GM19372 (cell line): ENCODE data around the gene TMEM259.

Source experiments
- ATAC-seq: cut with Tn5 transposase; IDR thresholded peaks from one replicate; pipeline ENCODE4 v1.9.1; 2021; ENCODE audit warnings: mild to moderate bottlenecking, low read depth, moderate library complexity; ENCODE audit not compliant: unreplicated experiment

TMEM259 gene

DNA sequence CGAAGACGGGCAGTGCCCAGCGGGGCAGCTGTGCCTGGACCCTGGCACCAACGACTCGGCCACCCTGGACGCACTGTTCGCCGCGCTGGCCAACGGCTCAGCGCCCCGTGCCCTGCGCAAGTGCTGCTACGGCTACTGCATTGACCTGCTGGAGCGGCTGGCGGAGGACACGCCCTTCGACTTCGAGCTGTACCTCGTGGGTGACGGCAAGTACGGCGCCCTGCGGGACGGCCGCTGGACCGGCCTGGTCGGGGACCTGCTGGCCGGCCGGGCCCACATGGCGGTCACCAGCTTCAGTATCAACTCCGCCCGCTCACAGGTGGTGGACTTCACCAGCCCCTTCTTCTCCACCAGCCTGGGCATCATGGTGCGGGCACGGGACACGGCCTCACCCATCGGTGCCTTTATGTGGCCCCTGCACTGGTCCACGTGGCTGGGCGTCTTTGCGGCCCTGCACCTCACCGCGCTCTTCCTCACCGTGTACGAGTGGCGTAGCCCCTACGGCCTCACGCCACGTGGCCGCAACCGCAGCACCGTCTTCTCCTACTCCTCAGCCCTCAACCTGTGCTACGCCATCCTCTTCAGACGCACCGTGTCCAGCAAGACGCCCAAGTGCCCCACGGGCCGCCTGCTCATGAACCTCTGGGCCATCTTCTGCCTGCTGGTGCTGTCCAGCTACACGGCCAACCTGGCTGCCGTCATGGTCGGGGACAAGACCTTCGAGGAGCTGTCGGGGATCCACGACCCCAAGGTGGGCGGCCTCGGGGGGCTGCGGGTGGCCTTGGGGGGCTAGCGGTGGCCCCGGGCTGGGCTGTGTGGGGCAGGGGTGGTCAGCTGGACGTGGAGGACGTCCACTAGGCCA, 15.9 kb downstream of the TMEM259 start:
- ATAC-seq: no peak

DNA sequence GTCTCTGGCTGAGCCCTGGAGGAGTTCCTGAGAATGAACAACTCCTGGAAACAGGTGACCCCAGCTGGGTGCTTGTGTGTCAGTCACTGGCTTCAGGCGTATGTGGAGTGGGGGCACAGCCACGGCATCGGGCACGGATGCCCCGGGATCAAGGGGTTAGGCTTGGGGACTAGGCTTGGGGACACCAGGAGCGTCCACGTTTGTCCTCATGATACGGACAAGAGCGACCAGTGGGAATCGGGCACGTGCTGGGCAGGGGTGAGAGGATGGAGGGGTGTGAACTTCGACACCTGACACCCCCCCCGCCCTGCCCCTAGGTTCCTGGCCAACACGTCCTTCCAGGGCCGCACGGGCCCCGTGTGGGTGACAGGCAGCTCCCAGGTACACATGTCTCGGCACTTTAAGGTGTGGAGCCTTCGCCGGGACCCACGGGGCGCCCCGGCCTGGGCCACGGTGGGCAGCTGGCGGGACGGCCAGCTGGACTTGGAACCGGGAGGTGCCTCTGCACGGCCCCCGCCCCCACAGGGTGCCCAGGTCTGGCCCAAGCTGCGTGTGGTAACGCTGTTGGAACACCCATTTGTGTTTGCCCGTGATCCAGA, 16.6 kb downstream of the TMEM259 start:
- no peak for ATAC-seq

DNA sequence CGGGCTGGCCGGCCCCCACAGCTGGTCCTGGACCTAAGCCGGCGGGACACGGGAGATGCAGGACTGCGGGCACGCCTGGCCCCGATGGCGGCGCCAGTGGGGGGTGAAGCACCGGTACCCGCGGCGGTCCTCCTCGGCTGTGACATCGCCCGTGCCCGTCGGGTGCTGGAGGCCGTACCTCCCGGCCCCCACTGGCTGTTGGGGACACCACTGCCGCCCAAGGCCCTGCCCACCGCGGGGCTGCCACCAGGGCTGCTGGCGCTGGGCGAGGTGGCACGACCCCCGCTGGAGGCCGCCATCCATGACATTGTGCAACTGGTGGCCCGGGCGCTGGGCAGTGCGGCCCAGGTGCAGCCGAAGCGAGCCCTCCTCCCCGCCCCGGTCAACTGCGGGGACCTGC, 17.6 kb downstream of the TMEM259 start:
- ATAC-seq: no peak

DNA sequence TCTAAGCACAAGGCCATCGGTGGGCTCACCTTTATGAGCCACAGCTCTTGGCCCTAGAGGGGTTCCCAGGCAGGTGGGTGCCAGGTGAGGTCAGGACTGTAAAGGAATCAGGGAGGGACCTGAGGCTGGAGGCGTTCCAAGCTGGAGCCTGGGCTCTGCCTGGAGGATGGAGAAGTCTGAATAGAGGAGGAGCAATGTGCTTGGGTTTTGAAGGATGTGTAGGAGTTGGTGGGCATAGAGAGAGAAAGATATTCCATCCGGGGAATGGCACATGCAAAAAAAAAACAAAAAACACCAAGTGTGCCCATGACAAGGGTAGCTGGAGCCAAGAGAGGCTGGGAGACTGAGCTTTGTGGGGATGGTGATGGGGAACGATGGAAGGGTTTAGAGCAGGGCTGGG, 18.3 kb downstream of the TMEM259 start:
- no peak for ATAC-seq

DNA sequence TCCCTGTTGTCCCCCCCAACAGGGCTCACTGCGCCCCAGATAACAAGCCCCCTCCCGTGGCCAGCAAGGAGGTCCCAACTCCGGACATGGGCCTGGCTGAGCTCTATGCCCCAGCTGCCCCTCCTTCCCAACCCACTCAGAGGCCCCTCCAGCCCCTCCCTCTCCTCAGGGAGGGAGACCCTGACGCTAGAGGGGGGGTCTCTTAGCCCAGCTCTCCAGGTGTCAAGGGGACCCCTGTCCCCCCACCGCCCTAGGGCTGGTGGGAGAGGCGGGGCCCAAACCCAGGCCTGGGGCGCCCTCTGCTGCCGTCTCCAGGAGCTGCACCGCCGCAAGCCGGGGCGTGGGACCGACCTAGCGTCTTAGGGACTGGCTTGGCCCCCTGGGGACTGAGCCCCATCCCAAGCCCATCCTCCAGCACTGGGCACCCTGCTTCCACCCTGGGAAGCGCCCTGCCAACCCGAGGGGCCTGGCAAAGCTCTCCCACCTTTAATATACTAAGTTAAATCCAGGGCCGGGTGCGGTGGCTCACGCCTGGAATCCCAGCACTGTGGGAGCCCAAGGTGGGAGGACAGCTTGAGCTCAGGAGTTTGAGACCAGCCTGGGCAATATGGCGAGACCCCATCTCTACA, 19.3 kb downstream of the TMEM259 start:
- no peak for ATAC-seq

DNA sequence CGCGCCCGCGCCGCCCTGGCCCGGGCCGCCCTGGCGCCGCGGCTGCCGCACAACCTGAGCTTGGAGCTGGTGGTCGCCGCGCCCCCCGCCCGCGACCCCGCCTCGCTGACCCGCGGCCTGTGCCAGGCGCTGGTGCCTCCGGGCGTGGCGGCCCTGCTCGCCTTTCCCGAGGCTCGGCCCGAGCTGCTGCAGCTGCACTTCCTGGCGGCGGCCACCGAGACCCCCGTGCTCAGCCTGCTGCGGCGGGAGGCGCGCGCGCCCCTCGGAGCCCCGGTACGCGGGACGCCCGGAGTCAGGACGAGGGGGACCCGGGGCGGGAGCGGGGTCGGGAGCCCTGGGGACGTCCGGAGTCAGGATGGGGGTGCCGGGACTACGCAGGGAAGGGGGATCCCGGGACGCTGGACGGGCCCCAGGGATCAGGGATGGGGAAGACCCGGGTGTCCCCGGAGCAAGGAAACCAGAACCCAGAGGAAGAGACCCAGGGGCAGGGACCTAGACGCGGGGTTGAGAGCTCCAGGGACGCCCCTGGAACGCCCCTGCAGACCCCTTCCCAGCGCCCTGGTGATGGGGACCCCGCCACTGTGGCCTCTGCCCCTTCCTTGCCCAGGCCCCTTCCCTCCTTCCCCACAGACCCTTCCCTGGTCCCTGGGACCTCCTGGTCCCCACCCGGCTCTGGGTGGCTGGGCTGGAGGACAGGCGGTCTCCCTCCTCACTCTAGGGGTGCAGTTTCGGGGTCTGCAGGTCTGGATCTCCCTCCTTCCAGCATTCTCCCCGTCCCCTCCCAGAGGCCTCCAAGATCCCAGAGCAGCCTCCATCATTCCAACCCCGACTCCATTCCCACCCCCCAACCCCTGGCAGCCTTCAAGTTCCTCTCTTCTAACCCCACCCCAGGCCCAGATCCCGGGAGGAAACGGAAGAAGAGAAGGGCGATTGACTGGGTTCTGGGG, 20.1 kb downstream of the TMEM259 start:
- no peak for ATAC-seq

DNA sequence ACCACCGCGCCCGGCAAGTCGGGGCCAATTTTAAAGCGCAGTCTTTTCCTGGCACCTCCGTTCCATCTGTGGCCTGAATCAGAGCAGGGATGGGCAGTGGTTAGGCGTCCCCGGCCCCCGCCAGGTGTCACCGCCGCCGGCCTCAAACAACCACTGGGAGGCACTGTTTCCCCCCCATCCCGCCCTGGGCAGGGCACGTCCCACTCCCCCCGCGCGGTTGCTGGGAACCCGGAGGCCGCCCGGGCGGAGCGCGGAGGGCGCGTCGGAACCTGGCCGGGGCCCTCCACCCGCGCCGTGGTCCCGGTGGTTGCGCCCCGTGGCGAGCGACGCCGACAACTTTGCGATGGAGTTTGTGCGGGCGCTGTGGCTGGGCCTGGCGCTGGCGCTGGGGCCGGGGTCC, 20.8 kb downstream of the TMEM259 start, which contains the start of gene GRIN3B:
GRIN3B (plus strand) TSS at position 325 of the 400 bp plus-strand sequence; CDS start at position 344, 19 bp downstream.
- ATAC-seq: no peak

DNA sequence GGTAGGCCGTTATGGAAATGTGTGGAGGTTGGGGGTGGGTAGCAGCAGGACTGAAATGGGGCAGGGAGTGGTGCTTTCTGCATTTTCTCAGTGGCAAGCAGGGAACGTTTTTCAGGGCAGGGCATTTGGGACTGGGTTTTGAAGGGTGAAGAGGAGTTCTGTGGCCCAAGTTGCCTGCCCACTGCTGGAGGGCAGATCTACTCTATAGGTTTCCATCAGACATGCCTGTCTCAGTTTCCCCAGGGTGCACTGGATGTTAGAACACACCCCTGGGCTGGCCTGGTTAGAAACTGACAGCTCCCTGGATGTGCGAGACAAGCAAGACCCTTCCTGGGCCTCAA, 21.6 kb downstream of the TMEM259 start:
- ATAC-seq: no peak

DNA sequence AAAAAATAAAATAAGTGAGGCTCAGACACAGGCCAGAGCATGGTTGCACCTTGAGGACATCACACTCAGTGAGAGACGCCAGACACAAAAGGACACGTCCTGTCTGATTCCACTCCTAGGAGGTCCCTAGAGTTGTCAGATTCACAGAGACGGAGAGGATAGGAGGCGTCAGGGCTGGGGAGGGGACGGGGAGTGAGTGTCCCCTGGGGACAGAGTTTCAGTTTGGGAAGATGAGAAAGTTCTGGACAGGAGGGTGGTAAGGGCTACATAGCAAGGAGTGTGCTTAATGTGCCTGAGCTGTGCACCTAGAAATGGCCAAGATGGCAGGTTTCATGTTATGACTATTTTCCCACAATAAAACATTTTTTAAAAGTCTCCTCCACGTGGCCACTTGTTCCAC, 22.9 kb downstream of the TMEM259 start:
- no peak for ATAC-seq

DNA sequence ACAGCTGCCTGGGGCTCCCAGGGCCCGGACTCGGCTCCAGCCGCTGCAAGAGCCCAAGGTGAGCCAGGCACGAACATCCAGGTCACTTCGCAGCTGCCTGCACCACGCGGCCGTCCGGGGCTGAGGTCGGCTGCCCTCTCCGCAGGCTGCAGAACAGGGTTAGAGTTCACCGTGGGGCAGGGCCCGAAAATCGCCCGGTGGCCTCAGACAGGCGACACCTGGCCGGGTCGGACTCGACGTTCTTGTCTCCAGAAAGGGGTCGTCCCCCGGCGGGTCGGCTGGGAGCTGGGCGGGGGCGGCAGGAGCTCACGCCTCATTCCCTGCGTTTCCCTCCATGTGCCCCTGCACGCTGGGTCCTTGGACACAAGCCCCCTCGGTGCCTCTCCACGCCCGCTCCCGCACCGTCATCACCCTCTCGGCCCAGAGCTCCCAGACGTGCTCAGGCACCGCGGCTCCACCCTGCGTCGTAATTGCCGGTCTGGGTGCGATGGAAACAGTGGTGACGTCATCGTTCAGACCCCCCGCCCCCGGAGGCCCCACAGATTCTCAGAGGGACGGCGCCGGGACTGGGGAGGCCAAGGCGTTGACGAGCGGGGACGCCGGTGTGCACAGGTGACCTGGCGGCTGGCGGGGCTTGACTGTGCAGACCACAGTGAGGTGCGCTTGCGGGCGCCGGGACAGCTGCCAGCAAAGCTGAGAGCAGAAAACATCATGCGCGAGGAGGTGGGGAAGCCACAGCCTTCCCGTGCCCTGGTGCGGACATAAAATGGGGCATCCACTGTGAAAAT, 24.7 kb downstream of the TMEM259 start:
- ATAC-seq: no peak

DNA sequence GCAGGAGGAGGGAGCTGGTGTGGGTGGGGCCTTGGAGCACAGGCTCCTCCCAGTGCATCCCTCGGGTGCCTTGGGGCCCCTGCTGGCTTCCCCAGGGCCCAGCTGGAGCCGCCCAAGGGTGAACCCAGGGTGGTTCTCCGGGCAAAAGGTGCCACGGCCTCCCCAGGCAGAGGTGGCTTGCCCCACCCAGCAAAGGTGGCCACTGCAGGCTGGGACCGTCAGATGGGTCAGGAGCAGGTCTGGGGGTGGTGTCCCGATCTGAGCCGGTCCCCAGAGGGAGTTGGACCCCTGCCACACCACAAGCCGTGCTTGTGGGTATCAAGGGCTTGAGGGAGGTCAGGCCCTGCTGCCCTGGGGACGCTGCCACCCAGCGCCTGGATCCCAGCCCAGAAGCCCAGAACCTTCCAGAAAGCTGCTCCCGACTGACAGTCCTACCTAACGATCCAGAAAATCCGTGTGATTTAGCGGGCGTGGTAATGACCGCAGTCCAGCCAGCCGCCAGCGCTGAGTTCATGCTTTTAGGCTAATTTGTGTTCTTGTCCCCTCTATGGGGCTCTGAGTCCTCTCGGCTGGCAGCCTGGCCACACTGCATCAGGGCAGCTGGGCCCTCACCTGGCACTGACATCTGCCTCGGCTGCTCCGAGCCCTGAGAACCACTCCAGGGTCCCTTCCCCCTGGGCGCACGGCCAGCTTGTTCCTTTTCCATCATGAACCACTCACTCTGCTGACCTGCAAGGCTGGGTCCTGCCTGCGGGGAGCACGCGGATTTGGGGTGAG, 25.7 kb downstream of the TMEM259 start:
- ATAC-seq: no peak

DNA sequence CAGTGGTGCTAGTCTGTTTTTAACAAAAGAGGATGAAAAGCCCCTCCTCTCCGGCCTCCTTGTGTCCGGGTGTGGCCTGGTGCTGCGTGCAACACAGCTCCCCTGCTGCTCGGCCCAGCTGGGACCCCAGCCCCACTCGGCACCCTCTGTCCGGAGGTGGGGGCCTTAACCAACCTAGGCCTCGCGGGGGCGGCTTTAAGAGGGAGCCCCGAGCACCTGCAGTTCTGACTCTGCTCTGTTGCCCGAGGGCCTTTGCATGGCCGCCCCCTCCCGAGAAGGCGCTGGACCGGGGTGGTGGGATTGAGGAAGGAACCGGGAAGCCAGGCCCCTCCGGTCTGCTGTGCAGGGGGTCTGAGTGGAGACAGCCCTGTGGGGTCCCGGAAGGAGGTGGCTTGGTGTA, 26.4 kb downstream of the TMEM259 start:
- ATAC-seq: no peak

DNA sequence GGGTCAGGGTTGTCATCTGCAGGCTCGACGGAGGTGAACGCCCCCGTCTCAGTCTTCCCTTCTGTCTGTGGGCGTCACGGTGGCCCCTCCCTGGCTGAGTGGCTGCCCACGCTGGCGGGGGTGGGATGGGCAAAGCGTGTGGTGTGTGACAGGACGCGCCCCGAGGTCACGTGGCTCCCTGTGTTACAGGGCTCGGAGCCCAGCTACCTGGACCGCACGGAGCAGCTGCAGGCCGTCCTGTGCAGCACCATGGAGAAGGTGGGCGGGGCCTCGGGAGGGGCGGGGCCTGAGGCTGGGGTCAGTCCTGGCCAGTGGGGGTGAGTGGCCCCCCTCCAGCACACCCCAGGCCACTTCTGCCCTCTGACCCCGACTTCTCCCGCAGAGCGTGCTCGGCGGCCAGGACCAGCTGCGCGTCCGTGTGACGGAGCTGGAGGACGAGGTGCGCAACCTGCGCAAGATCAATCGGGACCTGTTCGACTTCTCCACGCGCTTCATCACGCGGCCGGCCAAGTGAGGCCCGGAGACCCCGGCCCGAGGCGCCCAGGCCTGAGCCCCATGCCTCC, 27.0 kb downstream of the TMEM259 start:
- no peak for ATAC-seq

DNA sequence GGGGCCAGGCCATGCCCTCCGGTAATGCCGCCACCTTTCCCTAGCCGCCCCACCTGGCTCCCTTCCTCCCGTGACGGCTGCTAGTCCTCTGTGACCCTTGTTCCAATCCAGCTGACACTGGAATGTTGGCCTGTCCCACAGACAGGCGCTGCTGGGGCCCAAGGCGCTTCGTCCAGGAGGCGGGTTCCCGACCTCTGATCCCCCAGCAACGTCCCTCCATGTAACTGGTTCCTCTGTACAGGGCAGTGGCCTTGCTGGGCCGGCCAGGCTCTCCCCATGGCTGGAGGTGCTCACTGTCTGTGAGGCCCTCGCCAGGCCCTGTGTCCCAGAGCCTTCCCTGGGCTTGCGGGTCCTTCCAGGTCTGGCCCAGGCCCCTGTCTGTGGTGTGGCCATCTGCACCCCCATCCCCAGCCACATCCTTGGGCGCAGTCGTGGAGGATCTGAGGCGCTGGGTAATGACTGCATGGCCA, 27.5 kb downstream of the TMEM259 start:
- no peak for ATAC-seq

DNA sequence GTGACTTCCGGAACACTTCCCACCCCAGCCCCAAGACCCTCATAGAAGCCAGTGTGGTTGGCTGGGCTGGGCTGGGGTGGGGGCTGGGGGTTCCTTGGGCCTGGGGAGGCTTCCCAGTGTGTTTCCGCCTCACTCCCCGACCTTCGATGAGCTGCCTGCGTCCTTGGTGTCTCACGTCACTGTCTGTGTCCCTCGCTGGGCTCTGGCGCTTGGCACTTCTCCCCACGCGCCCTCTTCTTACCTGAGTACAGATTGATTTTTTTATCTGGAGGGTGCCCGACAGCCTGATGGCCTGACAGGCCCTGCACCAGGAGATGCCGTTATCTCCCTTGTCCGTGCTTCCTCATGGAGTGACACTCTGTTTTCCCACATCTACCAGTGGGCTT, 28.3 kb downstream of the TMEM259 start:
- no peak for ATAC-seq

DNA sequence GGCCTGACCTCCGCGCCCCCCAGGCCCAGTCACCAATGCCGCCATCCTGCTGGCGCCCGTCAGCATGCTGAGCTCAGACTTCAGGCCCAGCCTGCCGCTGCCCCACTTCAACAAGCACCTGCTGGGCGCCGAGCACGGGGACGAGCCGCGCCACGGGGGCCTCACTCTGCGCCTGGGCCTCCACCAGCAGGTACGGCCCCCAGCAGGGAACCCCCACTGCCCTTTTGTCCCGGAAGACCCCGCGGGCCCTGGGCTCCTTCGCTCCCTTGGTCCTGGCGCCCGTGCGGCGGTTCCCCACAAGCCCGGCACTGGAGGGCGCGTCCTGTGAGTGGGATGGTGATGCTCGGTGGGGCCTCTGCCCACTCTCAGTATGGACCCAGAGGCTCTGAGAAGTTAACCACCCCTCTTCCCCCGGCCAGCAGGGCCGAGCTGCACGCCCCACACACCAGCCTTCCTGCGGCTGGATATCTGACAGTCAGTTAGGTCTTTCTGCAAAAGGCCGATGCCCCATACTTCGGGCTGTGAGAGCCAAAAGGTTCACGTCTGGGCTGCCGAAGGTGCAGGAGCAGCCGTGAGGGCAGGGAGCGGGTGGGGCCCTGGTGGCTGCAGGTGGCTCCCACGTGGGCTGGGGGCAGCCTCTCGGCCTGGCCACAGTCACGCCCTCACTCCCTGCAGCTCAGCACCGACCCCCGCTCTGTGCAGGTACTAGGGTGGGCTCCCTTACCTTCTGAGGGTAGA, 28.8 kb downstream of the TMEM259 start:
- ATAC-seq: no peak

DNA sequence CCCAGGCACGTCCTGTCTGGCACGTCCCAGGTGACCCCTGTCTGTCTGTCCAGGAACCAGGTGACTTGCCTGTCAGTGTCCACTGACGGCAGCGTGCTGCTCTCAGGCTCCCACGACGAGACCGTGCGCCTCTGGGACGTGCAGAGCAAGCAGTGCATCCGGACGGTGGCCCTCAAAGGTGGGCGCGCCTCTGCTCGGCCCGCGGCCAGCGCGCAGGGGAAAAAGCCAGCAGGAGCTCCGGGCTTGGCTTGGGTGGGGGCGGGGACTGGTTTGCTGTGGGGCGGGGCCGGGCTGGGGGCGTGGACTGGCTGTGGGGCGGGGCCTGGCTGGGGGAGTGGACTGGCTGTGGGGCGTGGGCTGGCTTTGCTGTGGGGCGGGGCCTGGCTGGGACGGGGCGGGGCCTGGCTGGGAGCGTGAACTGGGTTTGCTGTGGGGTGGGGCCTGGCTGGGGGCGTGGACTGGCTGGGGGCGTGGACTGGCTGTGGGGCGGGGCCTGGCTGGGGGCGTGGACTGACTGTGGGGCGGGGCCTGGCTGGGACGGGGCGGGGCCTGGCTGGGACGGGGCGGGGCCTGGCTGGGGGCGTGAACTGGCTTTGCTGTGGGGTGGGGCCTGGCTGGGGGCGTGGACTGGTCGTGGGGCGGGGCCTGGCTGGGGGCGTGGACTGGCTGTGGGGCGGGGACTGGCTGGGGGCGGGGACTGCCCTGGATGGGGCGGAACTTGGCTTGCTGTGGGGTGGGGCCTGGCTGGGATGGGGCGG, 29.6 kb downstream of the TMEM259 start:
- no peak for ATAC-seq
